ENCODE data around the gene MDM2. TPM values are rescaled to one million over a fixed set of nuclear protein-coding genes. Genes with fewer than 3 reads are reported as not detected.

MDM2 gene
- total RNA-seq, 1 experiment from 2014 or later = 118 TPM

GRCh38 chr12:68768431-68768939 lies 39.5 kb upstream of the MDM2 start:
- no peak for DNase-seq
- TF ChIP-seq CTCF (IDR thresholded peaks at IDR 0.05; ENCODE audit: insufficient read depth in 1 of 2, low read depth in 1 of 2, low read length in 1 of 2, severe bottlenecking in 1 of 2, unreplicated experiment in 1 of 2) = no peak
- Mint-ChIP-seq H3K4me3 (ENCODE audit: unreplicated experiment) (no peak overlapping the region), H3K36me3 (ENCODE audit: insufficient read depth, unreplicated experiment) (peaks cover 16% of the 10 kb centered on the region), H3K9me3 (ENCODE audit: unreplicated experiment) (no peaks in the 10 kb centered on the region), H3K27ac (ENCODE audit: unreplicated experiment) (no peak overlapping the region), H3K27me3 (ENCODE audit: insufficient read depth, unreplicated experiment) (no peaks in the 10 kb centered on the region), H3K4me1 (ENCODE audit: low read depth, unreplicated experiment) (no peaks in the 10 kb centered on the region)
- Histone ChIP-seq H3K27me3 (replicated peaks; ENCODE audit: control insufficient read depth, insufficient read depth, low read length) (no peaks in the 10 kb centered on the region), H3K9me3 (no peaks in the 10 kb centered on the region), H3K36me3 (ENCODE audit: control insufficient read depth, insufficient read depth, low read length) (no peaks in the 10 kb centered on the region), H3K4me1 (no peaks in the 10 kb centered on the region), H3K4me3 (ENCODE audit: low read depth, low read length) (no peak overlapping the region)
- ChIA-PET CTCF (no interaction called here), POLR2A (no interaction called here)
- intact Hi-C loops (cut with micrococcal nuclease; ENCODE audit: unreplicated experiment) = no loop called here
- no TSS peak for BruUV-seq (replicated peaks)

DNA sequence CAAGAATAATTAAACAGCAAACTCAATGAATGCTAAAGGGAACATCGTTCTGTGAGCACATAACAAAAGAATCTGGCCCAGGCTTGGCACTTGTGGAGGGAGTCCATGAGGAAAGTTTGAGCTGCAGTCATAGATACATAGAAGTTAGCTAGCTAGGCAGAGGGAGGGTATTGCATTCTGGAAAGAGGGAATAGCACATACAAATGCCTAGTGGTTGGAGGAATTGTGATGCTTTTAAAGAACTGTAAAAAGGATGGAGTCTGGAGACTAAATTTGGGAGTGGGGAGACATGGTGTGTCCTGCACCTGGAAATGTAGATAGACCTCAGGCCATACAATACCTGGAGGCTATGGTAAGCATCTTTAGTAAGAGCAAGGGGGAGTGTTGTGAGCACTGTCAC lies 38.0 kb upstream of the MDM2 start:
- no peak for DNase-seq
- no peaks in the 10 kb centered on the region for H3K9me3 Mint-ChIP-seq (ENCODE audit: unreplicated experiment)
- H3K4me1 ChIP-seq = no peaks in the 10 kb centered on the region
- POLR2A ChIA-PET = no interaction called here
- H3K9me3 ChIP-seq = no peaks in the 10 kb centered on the region
- no peak for TF ChIP-seq CTCF (IDR thresholded peaks at IDR 0.05; ENCODE audit: insufficient read depth in 1 of 2, low read depth in 1 of 2, low read length in 1 of 2, severe bottlenecking in 1 of 2, unreplicated experiment in 1 of 2)
- no peaks in the 10 kb centered on the region for H3K27me3 ChIP-seq (replicated peaks; ENCODE audit: control insufficient read depth, insufficient read depth, low read length)
- H3K27ac Mint-ChIP-seq (ENCODE audit: unreplicated experiment) = no peak overlapping the region
- no peaks in the 10 kb centered on the region for H3K36me3 ChIP-seq (ENCODE audit: control insufficient read depth, insufficient read depth, low read length)
- intact Hi-C loops (cut with micrococcal nuclease; ENCODE audit: unreplicated experiment) = no loop called here
- CTCF ChIA-PET = no interaction called here
- no peak overlapping the region for H3K4me3 ChIP-seq (ENCODE audit: low read depth, low read length)
- peaks cover 8% of the 10 kb centered on the region for H3K36me3 Mint-ChIP-seq (ENCODE audit: insufficient read depth, unreplicated experiment)
- no TSS peak for BruUV-seq (replicated peaks)
- H3K4me1 Mint-ChIP-seq (ENCODE audit: low read depth, unreplicated experiment) = no peaks in the 10 kb centered on the region
- no peaks in the 10 kb centered on the region for H3K27me3 Mint-ChIP-seq (ENCODE audit: insufficient read depth, unreplicated experiment)
- no peak overlapping the region for H3K4me3 Mint-ChIP-seq (ENCODE audit: unreplicated experiment)

- no peaks in the 10 kb centered on the region for H3K27me3 ChIP-seq (replicated peaks; ENCODE audit: control insufficient read depth, insufficient read depth, low read length)
- ChIA-PET POLR2A (interaction anchor here (0.5 kb wide), 1 partner anchor 16 kb away, joined by 4 read pairs; no protein-coding TSS in a partner anchor), CTCF (no interaction called here)
- Mint-ChIP-seq H3K4me1 (ENCODE audit: low read depth, unreplicated experiment) (no peaks in the 10 kb centered on the region), H3K27ac (ENCODE audit: unreplicated experiment) (no peak overlapping the region), H3K27me3 (ENCODE audit: insufficient read depth, unreplicated experiment) (no peaks in the 10 kb centered on the region), H3K4me3 (ENCODE audit: unreplicated experiment) (no peak overlapping the region), H3K36me3 (ENCODE audit: insufficient read depth, unreplicated experiment) (peaks cover 6% of the 10 kb centered on the region), H3K9me3 (ENCODE audit: unreplicated experiment) (no peaks in the 10 kb centered on the region)
- H3K4me3 ChIP-seq (ENCODE audit: low read depth, low read length) = no peak overlapping the region
- no peaks in the 10 kb centered on the region for H3K4me1 ChIP-seq
- no peak for DNase-seq
- H3K36me3 ChIP-seq (ENCODE audit: control insufficient read depth, insufficient read depth, low read length) = no peaks in the 10 kb centered on the region
- no TSS peak for BruUV-seq (replicated peaks)
- no peaks in the 10 kb centered on the region for H3K9me3 ChIP-seq
- TF ChIP-seq CTCF (IDR thresholded peaks at IDR 0.05; ENCODE audit: insufficient read depth in 1 of 2, low read depth in 1 of 2, low read length in 1 of 2, severe bottlenecking in 1 of 2, unreplicated experiment in 1 of 2) = no peak
- intact Hi-C loops (cut with micrococcal nuclease; ENCODE audit: unreplicated experiment) = no loop called here
These were observed 36.6 kb upstream of the MDM2 start for GRCh38 chr12:68771223-68771925.

Data from Caco-2 (cell line).